CD4-positive, alpha-beta T cell (primary cell): ENCODE data around the gene WDR93. TPM values are rescaled to one million over a fixed set of nuclear protein-coding genes. Genes with fewer than 3 reads are reported as not detected.

ENCODE experiments used
- ATAC-seq: fragments of 200-7000 bp; cut with Tn5 transposase; one replicate; pipeline ENCODE4 v1.10.0; 2022; ENCODE audit warnings: mild to moderate bottlenecking; ENCODE audit not compliant: poor library complexity
- CTCF ChIA-PET: fragments of 350-600 bp; sonication (Branson Sonifier 250); formaldehyde crosslinking; loops from one replicate; lab custom pipeline; 2021; ENCODE audit warnings: antibody characterized with exemption, inconsistent platforms; lab: Charles Lee
- POLR2A ChIA-PET: fragments of 350-600 bp; sonication (Branson Sonifier 250); formaldehyde crosslinking; loops from one replicate; lab custom pipeline; 2021; ENCODE audit warnings: antibody characterized with exemption, inconsistent platforms; lab: Charles Lee
- DNase-seq, 14 experiments: peaks; one replicate each; pipeline ENCODE4 v3.0.0-alpha.2; 2013 to 2020; ENCODE audit warnings: mixed read lengths in 2 of 14
- H3K27ac ChIP-seq, 2 donors: one replicate each; pipeline versions ENCODE4 v1.5.1 to v1.7.0; 2013; ENCODE audit warnings: low read length in 2 of 2, low read depth in 1 of 2, mild to moderate bottlenecking in 1 of 2
- H3K27me3 ChIP-seq, 2 experiments: 1 replicate in 1 of 2; 2 replicates in 1 of 2; pipeline versions ENCODE4 v1.6.1 to v1.7.0; 2013; ENCODE audit warnings: low read length in 2 of 2, control low read depth in 1 of 2, mild to moderate bottlenecking in 1 of 2, moderate library complexity in 1 of 2; ENCODE audit not compliant: insufficient read depth in 2 of 2, control insufficient read depth in 1 of 2
- H3K36me3 ChIP-seq: one replicate; pipeline ENCODE4 v1.6.1; 2013; ENCODE audit warnings: low read length, control low read depth; ENCODE audit not compliant: insufficient read depth
- H3K4me1 ChIP-seq: one replicate; pipeline ENCODE4 v1.6.1; 2013; ENCODE audit warnings: low read length, control low read depth; ENCODE audit not compliant: insufficient read depth
- H3K4me3 ChIP-seq: one replicate; pipeline ENCODE4 v1.5.1; 2013; ENCODE audit warnings: mild to moderate bottlenecking, low read length, moderate library complexity
- H3K9me3 ChIP-seq, 2 experiments: 1 replicate in 1 of 2; 2 replicates in 1 of 2; pipeline versions ENCODE4 v1.6.1 to v1.7.0; 2013; ENCODE audit warnings: low read length in 2 of 2, mild to moderate bottlenecking in 2 of 2, control low read depth in 1 of 2, moderate library complexity in 1 of 2; ENCODE audit not compliant: control insufficient read depth in 1 of 2, insufficient read depth in 1 of 2
- H3K27ac Mint-ChIP-seq: one replicate; pipeline ENCODE4 v1.8.0; 2020; ENCODE audit warnings: mixed read lengths
- H3K27me3 Mint-ChIP-seq: one replicate; pipeline ENCODE4 v1.8.0; 2021; ENCODE audit warnings: mixed read lengths
- H3K36me3 Mint-ChIP-seq: one replicate; pipeline ENCODE4 v1.8.0; 2021; ENCODE audit warnings: low read depth, mixed read lengths
- H3K4me1 Mint-ChIP-seq: one replicate; pipeline ENCODE4 v1.8.0; 2021; ENCODE audit warnings: low read depth, mixed read lengths
- H3K4me3 Mint-ChIP-seq: one replicate; pipeline ENCODE4 v1.8.0; 2020; ENCODE audit warnings: mild to moderate bottlenecking, mixed read lengths
- H3K9me3 Mint-ChIP-seq: one replicate; pipeline ENCODE4 v1.8.0; 2020; ENCODE audit warnings: mixed read lengths
- CTCF ChIP-seq: fragments of 200-600 bp; IDR thresholded peaks from one replicate; pipeline ENCODE4 v1.8.0; 2022; ENCODE audit warnings: antibody characterized with exemption, mild to moderate bottlenecking
- intact Hi-C, 2 experiments: fragments of 100-400 bp; cut with DNase I in 1 of 2; cut with micrococcal nuclease in 1 of 2; formaldehyde crosslinking; loops; one replicate each; pipeline versions ENCODE4 v1.15.1 to v1.9.0; 2023 to 2025; cut with DNase I, micrococcal nuclease
- total RNA-seq, 174 experiments: library from RNA in 2 of 174; stranded (reverse) in 2 of 174; gene quantifications; one replicate each; pipeline ENCODE4 v1.2.3 and lab custom pipeline; 2021 to 2026

Gene WDR93
- total RNA-seq, 2 experiments from 2014 or later, result not detected

- TF ChIP-seq CTCF, result no peak
- no peaks in the 10 kb centered on the region for H3K36me3 ChIP-seq
- Mint-ChIP-seq H3K4me3 (no peak overlapping the region), H3K27me3 (peaks cover 34% of the 10 kb centered on the region), H3K4me1 (no peaks in the 10 kb centered on the region), H3K36me3 (no peaks in the 10 kb centered on the region), H3K9me3 (no peaks in the 10 kb centered on the region), H3K27ac (no peak overlapping the region)
- intact Hi-C loops, result no loop called here
- H3K27ac ChIP-seq, result no peak overlapping the region
- DNase-seq, result no peak
- peaks cover 13 to 19% of the 10 kb centered on the region in 2 experiments for H3K27me3 ChIP-seq
- ChIA-PET CTCF (interaction anchor here (1.4 kb wide), 1 partner anchor 14 kb away, joined by 4 read pairs; no protein-coding TSS in a partner anchor), POLR2A (no interaction called here)
- H3K9me3 ChIP-seq, result peaks cover 0 to 4% of the 10 kb centered on the region in 2 experiments
- ATAC-seq, result no peak
- H3K4me1 ChIP-seq, result peaks cover 13% of the 10 kb centered on the region
- no peak overlapping the region for H3K4me3 ChIP-seq
Measured at GRCh38 chr15:89774492-89774891, 83.9 kb downstream of the WDR93 start.

GRCh38 chr15:89775815-89776214 lies 85.2 kb downstream of the WDR93 start:
- CTCF ChIA-PET, result no interaction called here

GRCh38 chr15:89776274-89777072 lies 85.9 kb downstream of the WDR93 start, which contains the start of gene MESP2:
Gene MESP2 (plus strand): TSS chr15:89776332. CDS start chr15:89776358, 26 bp downstream.
- ATAC-seq, result peak; percentile 34
- TF ChIP-seq CTCF, result no peak
- H3K36me3 Mint-ChIP-seq, result no peaks in the 10 kb centered on the region
- POLR2A ChIA-PET, result no interaction called here
- H3K9me3 Mint-ChIP-seq, result no peaks in the 10 kb centered on the region
- peak within 1 kb of the TSS; percentile 25 for H3K4me3 ChIP-seq
- no peak within 1 kb of the TSS for H3K27ac Mint-ChIP-seq
- peaks cover 23% of the 10 kb centered on the region for H3K4me1 ChIP-seq
- CTCF ChIA-PET, result no interaction called here
- H3K4me3 Mint-ChIP-seq, result peak within 1 kb of the TSS; percentile 35
- no peak within 1 kb of the TSS for H3K27ac ChIP-seq
- peaks cover 0 to 4% of the 10 kb centered on the region in 2 experiments for H3K9me3 ChIP-seq
- H3K27me3 ChIP-seq, result peaks cover 13 to 19% of the 10 kb centered on the region in 2 experiments
- H3K27me3 Mint-ChIP-seq, result peaks cover 46% of the 10 kb centered on the region
- intact Hi-C loops, result no loop called here
- no peaks in the 10 kb centered on the region for H3K36me3 ChIP-seq
- DNase-seq, result peak in 13 of 14 experiments; percentile 5 to 77 (median 38)
- H3K4me1 Mint-ChIP-seq, result no peaks in the 10 kb centered on the region

More at GRCh38 chr15:89775815-89776214, 85.2 kb downstream of the WDR93 start:
- Histone ChIP-seq H3K27me3 (peaks cover 13 to 19% of the 10 kb centered on the region in 2 experiments), H3K36me3 (no peaks in the 10 kb centered on the region), H3K4me3 (no peak overlapping the region), H3K9me3 (peaks cover 0 to 4% of the 10 kb centered on the region in 2 experiments), H3K4me1 (peaks cover 19% of the 10 kb centered on the region), H3K27ac (no peak overlapping the region)
- Mint-ChIP-seq H3K27ac (no peak overlapping the region), H3K4me1 (no peaks in the 10 kb centered on the region), H3K36me3 (no peaks in the 10 kb centered on the region), H3K9me3 (no peaks in the 10 kb centered on the region), H3K27me3 (peaks cover 40% of the 10 kb centered on the region), H3K4me3 (peak overlapping the region; percentile 35)
- no peak for ATAC-seq
- DNase-seq, result no peak
- POLR2A ChIA-PET, result no interaction called here
- TF ChIP-seq CTCF, result no peak
- intact Hi-C loops, result no loop called here
